GM19328 (cell line): Measurements from ENCODE around the gene GADD45A.
"Not testable (repeated sequence)": the region's sequence is repeated elsewhere in the genome, so short reads cannot be mapped to it uniquely, and the experiment has no call there.

Experiments
- ATAC-seq: cut with Tn5 transposase; IDR thresholded peaks from one replicate; pipeline ENCODE4 v1.9.1; 2021; ENCODE audit warnings: mild to moderate bottlenecking, moderate library complexity; ENCODE audit not compliant: unreplicated experiment

Gene GADD45A, protein sequence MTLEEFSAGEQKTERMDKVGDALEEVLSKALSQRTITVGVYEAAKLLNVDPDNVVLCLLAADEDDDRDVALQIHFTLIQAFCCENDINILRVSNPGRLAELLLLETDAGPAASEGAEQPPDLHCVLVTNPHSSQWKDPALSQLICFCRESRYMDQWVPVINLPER

DNA sequence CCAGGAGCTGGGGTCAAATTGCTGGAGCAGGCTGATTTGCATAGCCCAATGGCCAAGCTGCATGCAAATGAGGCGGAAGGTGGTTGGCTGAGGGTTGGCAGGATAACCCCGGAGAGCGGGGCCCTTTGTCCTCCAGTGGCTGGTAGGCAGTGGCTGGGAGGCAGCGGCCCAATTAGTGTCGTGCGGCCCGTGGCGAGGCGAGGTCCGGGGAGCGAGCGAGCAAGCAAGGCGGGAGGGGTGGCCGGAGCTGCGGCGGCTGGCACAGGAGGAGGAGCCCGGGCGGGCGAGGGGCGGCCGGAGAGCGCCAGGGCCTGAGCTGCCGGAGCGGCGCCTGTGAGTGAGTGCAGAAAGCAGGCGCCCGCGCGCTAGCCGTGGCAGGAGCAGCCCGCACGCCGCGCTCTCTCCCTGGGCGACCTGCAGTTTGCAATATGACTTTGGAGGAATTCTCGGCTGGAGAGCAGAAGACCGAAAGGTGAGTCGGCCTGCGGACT lies at the start of gene GADD45A:
TSS of gene GADD45A (plus strand) at position 135 of the 491 bp plus-strand sequence. CDS start at position 429, 294 bp downstream.
- peak; percentile 90 for ATAC-seq

DNA sequence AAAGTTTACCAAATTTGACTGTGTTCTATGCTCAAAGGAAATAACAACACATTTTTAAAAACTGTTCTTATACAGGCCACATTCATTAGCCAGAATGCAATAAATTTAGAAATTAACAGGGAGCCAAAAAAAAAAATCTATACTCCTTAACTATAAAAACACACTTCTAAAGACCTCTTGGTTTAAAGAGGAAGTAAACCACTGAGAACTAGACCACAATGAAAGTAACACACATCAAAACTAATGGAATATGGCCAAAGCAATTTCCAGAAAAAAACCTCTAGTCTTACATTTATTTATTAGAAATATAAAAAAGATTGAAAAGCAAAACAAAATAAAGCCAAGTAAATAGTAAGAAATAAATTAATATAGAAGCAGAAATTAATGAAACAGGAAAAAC lies 48.9 kb upstream of the GADD45A start:
- ATAC-seq: no peak

DNA sequence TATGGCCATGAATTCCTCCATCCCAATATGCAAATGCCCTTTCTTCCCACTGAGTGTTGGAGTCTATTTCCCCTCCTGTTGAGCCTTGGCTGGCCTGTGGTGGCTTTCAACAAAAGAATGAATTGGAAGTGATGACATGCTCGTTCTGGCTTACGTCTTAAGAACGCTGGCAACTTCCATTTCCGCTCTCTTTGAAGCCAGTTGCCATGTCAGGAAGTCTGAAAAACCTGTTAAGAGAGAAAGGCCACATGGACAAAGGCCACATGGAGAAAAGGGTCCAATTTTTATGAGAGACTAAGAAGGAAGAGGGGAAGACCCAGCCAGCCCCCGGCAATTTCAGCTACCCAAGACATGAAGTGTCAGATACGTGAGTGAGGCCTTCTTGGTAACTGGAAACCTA lies 45.6 kb upstream of the GADD45A start:
- no peak for ATAC-seq

DNA sequence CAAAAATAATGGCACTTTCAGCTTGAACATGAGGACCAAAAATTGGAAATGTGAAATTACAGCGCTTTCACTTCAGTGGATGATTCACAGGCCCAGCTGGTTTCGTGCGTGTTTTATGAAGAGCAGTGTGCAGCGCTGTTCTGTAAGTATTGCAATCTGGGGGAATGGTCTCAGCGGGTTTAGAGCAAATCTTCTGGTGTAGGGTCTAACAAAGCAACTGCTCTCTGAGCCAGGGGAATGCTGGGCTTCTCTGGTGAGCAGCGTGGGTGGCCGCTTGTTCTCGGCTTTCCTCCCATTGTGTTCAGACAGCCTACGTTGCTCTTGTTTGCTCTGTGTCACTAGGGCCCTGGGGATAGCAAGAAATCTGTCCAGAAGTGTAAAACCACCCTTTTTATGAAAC lies 42.4 kb upstream of the GADD45A start:
- ATAC-seq: no peak

DNA sequence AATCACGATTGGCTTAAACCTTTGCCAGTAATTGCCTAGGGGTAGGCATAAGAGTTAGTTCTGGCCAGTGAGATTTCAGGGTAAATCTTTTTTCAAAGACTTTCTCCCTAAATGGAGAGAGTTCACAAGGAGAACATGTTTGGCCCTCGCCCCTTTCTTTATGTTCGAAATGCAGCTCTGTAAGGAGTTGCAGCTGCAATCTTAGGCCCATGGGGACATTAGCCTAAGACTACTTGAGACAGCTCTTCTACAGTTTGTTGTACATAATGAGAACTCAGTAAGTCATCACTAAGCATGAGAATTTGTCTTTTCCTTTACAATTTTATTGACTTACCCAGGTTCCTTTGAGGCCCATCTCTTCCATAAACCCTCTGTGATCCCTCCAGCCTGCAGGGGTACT lies 40.4 kb upstream of the GADD45A start:
- ATAC-seq: no peak

DNA sequence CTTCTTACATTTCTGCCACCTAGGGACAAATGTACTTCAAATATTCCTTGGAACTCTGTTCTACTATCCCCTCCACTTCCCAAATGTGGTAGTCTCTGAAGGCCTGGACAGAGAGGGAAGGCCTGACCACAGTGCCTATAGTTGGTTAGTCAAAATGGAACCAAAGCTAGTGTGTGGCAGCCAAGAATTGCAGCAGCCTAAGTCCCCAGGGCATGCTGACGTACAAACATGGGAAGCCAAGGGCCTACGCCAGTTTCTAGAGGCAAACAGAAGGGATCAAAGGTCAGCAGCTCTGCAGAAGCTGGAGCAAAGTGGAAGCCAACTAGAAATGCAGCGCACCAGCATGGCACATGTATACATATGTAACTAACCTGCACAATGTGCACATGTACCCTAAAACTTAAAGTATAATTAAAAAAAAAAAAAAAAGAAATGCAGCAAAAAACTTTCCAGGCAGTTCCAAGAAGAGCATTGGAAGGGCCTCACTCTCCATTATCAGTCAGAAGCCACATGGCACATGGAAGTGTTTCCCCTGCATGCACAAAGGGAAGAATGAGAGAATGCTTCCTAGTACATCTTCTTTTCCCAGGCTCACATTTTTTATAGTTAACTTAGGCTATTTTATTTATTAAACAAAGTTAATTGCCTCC lies 39.4 kb upstream of the GADD45A start:
- ATAC-seq: no peak

DNA sequence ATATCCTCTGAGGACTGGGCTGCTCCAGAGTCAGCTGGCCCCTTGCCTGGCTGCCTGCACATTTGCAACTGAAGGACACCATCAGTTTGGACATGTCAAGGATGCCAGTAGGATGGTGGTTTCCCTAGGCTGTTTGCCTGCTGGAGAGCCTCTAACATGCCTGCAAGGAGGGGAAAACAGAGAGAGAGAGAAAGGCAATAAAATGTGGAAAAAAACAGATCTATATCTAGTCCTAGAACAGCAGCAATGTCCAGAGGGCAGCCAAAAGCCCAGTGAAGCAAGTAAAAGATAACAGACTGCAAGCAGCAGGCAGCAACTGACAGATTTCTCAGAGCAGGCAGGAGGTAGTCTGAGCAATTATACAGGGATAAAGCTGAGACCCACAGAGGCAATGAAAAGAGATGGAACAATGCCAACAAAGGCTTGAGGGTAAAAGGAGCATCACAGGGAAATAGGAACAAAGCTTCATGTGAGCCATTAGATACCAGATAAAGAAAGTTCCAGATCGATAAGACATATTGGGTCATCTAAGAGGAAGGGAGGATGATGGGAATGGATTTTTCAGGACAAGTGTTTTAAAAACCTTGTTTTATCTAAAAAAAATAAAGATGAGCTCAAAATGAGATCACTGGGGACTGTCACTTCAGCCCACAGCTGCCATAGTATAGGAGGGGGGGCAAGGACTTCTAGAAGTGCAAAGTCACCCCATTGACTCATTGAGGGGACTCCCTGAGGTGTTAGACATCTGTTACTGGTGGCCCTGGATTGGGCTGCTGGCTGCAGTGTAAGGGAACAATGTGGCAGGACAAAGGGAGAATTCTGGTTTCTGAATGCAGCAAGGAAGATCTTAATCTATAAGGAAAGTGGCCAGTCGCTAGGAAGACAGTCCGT lies 38.6 kb upstream of the GADD45A start:
- no peak for ATAC-seq

DNA sequence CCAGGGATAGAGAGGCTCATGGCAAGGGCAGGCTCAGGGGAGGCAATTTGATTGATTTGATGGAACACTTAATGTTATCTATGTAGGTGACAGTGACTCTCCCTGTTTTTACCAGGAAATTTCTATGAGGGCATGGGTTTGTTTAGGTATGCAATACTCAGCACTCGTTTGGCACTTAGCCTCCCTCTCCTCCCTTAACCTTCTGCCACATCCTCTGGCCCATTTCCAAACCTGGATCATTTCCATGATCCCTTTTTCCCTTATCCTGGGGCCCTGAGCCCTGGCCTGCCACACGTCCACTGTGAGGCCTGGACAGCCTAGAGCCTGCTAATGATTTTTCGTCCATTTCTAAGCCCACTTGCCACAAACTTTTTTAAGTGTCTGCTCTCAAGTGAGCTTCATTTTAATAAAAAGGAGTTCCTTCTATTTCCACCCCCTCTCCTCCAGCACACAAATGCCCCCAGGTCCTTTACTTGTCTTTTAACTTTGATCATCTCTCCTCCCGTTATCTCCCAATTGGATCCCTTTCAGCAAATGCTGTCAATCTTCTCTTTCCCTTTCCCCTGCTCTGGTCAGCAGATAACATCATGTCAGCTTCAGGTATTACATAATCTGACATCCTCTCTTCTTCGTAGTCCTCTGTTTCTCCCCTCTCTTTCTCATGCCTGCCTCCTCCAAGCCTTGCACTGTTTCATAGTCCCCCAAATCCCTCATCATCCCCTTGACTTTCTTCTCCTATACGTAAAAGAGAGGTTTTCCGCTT lies 37.8 kb upstream of the GADD45A start:
- ATAC-seq: no peak

DNA sequence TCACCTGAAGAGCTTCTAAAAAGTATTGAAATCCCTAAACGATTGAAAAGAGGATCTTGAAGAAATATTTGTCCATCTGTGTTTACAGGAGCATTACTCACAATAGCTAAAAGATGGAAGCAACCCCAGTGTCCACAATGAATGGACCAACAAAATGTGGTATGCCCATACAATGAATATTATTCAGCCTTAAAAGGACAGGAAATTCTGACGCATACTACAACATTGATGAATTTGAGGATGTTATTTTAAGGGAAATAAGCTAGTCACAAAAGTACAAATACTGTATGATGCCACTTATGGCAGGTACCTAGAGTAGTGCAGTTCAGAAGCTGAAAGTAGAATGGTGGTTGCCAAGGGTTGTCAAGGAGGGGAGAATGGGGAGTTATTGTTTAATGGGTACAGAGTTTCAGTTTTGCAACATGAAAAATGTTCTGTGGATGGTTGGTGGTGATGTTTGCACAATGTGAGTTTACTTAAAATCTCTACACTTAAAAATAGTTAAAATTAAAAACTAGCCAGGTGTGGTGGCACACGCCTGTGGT lies 37.1 kb upstream of the GADD45A start:
- no peak for ATAC-seq

DNA sequence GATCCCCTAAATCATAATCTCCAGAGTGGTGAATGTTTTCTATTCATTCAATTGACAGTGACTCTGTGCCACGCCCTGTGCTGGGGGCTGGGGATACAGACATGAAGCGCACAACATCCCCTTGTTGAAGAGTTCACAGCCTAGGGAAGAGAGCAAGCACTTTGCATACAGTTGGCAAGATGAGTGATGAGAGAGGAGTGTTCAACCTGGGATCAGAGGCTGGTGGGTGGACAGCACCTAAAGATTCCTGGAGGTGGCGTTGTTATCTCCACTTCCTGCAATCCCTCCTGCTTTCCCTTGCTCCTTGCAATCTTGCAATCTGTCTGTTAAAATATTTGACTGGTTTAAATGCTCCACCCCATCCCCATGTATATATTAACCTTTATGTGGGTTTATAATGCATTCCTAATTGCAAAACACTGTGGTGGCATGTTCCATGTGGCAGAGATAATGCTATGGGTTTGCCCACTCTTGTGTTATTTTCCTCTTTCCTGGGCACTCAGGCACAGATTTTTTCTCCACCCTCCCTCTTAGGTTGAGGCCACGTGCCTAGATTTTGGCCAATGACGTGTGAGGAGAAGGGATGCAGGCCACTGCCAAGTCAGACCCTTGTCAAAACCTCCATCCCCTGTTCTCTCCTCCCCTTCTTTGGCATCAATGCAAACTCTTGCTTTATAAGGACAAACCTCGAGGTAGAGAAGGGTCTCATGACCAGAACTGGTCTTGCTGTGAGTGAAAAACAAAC lies 36.2 kb upstream of the GADD45A start:
- ATAC-seq: no peak

DNA sequence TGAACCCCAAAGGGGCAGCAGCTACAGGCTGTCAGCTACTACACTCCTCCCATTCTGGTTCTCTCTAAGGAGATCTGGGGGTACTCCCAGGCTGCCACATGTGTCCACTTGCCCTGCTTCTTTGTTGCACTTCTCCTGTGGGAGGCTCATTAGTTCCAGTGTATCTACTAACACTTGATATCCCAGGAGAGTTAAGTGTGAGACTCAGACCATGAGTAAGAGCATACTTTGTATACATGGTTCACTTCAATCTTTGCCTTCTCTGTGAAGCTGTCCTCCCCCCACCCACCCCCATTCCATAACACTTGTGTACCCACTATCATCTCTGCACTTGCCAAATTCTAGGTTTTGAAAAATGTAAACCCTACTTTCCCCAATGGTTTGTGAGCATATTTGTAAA lies 34.9 kb upstream of the GADD45A start:
- ATAC-seq: no peak

DNA sequence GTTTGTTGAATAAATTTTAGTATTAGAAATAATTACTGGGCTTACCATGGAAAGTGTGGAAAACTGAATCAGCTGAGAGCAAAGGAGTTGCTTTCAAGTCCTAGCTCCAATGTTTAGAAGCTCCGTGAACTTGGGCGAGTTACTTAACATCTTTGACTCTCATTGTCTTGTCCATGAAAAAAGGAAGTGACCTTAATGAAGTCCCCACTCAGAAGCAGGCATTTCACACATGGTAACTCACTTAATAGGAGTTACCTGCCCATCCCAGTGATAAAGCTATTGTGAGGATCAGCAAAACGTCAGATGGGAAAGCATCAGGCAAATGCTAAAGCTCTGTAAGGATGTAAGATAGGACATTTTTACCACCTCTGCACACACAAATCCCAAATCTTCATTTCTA lies 34.0 kb upstream of the GADD45A start:
- no peak for ATAC-seq

DNA sequence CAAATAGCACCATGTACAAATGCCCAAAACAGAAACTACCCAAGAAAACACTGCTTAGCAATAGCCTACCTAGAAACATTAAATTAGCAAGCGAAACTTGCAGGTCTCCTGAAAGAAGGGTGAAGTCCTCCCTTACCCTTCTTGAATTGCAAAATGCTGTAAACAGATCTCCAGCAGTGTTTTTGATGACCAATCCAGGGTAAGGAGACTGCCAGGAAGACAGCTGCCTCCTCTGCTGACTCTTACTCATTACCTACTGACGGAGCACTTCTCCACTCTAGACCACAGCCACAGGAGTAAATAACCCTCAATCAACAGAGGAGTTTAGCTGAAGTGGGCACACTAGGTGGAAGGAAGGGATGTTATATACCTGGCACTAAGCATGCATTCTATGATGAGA lies 32.2 kb upstream of the GADD45A start:
- ATAC-seq: no peak

DNA sequence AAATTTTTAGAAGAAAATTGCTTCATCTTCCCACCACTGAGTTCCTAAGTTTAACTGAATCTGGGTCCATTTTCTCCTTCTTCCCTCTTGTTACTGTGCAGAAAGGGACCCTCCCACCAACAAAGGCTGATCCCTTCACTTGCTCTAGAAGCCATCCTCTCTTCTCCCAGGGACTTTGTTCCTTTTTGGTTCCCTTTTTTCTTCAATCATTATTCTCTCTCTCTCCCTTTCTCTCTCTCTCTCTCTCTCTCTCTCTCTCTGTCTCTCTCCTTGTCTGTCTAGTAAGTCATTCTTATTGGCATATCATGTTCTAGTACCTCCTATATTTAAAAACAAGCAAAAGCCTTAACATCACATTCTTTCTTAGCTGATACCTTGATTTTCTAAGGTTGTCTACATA lies 31.7 kb upstream of the GADD45A start:
- no peak for ATAC-seq

DNA sequence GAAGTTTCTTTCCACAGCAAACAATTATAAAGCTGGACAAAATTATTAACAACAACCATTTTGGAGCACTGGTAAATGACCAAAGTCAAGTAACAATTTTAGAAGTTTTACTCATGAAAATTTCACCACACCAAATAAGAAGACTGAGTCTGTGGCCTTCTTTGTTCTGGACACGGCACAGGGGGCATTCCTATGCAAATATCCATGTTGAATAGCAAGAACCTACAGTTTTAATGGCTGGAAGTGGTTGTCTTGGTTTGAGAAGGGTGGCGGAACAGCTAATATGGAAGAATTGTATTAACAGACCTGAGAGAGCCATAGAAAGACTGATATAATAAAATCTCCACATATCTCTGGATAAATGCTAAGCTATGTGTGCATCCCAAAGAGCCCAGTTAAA lies 29.4 kb upstream of the GADD45A start:
- ATAC-seq: no peak

DNA sequence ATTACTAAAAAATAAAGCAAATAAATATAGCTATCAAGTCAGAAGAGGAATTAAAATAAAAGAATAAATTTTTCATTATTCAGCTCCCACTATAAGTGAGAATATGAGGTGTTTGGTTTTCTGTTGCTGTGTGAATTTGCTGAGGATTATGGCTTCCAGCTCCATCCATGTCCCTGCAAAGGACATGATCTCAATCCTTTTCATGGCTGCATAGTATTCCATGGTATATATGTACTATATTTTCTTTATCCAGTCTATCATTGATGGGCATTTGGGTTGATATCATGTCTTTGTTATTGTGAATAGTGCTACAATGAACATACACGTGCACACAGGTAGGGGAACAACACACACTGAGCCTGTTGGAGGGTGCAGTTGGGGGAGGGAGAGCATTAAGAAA lies 27.8 kb upstream of the GADD45A start:
- ATAC-seq: not testable (repeated sequence)

DNA sequence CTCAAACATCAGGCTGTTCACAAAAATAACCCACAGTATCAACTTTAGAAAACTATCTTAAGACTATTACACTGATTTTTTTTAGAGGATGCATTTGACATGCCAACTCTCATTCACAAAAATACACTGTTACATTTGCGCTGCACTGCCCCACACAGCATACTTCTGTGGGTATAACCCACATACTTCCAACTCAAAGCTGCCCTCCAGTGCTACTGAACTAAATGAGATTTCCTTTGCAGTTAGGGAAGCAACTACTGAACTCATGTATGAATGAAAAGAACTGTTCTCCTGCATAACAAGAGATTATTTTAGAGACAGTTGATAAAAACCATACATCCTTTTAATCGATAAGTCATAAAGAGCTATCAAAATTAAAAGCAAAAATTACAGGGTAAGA lies 25.8 kb upstream of the GADD45A start:
- no peak for ATAC-seq

DNA sequence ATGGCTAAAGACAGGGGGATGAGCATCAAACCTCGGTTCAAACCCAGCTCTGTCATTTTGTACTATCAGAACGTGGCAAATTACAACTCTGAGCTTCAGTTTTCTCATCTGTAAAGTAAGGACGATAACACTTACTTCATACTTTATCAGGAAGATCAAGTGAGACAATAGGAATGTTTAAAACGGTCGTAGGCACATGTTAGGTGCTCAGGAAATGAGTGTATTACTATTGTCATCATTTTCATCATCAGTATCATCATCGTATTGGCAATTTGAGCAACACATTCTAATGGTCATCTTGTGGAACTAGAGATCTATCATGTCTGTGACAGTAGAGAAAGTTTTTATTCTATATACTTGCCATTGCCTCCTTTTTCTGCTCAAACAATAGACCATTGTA lies 22.1 kb upstream of the GADD45A start:
- ATAC-seq: no peak

DNA sequence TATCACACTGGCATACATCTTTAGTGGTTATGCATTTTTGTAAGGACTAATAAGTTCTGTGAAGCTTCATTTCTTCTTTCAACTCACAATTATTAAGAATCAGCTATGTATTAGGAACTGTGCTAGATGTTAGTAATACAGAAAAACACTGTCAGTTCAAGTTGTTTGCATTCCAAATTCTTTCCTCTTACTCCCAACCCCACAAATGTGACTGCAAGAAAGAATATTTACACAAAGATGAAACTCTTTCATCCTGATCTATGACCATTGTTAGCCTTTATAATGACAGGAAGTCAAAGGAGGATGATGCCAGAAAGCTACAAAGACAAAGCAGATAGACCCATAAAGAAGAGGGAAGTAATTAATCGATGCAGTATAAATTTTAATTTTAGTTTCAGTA lies 21.0 kb upstream of the GADD45A start:
- ATAC-seq: no peak

DNA sequence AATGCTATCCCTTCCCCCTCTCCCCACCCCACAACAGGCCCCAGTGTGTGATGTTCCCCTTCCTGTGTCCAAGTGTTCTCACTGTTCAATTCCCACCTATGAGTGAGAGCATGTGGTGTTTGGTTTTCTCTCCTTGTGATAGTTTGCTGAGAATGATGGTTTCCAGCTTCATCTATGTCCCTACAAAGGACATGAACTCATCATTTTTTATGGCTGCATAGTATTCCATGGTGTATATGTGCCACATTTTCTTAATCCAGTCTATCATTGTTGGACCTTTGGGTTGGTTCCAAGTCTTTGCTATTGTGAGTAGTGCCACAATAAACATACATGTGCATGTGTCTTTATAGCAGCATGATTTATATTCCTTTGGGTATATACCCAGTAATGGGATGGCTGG lies 19.7 kb upstream of the GADD45A start:
- ATAC-seq: not testable (repeated sequence)
